Effector CD4-positive, alpha-beta T cell (primary cell): ENCODE results near the gene SLC47A2.

Experiments
- DNase-seq: peaks from one replicate; pipeline ENCODE4 v3.0.0-alpha.2; 2020

SLC47A2 gene

DNA sequence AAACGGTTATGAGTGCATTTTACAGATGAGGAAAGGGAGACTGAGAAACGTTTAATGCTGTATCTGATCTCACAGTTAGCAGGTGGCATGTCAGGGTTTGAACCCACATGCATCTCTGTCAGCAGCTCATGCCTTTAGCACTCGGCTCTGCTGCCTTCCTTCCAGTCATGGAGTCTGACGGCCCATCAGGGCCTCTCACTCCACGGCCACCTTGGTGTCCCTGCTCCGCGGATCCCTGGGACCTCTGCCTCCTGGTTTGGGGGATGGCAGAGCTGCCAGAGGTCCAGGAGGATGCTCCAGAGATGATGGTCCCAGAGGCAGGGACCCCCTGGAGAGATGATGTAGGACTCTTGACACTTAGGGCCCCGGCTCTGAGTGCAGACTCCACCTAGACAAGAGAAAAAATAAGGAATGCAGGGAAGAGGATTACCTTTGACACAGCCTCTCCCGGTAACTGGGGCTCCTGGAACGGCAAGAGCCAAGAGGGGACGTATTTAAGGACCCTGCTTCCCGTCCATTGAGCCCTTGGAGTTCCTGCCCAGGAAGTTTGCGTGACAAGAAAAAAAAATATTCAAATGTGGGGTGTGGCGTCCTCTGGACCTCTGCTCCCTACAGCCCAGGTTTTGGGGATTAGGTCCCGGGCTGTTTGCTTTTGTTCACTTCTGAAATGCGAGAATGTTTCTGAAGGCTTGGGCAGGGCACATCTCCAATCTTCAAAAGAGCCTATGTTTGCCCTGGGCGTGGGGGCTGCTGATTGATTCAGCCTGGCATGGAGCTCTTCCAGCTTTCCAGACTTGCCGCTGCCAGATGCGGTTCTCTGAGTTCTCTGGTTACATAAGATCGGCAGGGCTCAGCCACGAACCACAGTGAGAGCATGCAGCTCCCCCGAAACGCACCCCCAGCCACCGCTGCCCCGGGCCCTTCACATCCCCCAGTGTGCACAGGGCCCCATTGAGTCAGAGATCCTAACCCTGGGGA is 31.7 kb upstream of the SLC47A2 start, which contains the start of gene ALDH3A1:
Gene ALDH3A1 (minus strand): TSS at position 470 of the 978 bp plus-strand sequence. CDS start 3,169 bp downstream, outside the sequence.
- no peak for DNase-seq

DNA sequence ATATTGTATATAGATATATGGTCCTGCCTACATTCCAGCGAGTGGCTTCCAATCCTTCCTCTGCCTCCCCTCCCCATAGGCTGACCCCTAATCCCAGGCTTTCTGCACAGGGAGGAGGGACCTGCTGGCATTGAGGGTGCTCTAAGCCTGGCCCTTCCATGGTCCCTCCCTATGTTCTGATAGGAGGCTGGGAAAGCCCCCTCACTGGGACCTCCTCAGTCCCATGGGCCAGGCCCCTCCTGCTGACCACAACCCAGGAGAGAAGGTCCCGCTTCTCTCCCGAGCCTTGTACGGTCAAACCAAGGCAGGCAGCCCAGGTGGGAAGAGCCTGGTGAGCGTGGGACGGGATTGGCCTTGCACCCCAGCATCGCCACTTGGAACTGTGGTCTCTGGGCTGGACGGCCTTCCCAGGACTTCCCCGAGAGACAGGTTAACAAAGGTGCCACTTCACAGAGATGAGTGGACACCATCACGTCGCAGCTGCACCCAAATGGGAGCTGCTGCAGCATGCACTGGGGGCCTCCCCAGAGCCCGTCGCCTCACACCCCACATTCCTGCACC is 30.9 kb upstream of the SLC47A2 start:
- no peak for DNase-seq

DNA sequence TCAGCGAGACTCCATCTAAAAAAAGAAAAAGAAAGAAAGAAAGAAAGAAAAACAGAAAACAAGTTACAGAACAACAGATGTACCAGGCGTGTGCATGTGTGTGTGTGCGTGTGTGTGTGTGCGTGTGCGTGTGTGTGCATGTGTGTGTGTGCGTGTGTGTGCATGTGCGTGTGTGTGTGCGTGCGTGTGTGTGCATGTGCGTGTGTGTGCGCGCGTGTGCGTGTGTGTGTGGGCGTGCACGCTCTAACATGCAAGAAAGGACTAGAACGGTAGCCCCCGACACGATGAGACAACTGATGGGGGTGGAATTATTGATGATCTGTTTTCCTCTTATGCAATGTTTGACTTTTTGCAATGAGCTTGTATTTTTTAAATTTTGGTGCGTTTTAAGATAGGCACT is 30.1 kb upstream of the SLC47A2 start:
- no peak for DNase-seq

DNA sequence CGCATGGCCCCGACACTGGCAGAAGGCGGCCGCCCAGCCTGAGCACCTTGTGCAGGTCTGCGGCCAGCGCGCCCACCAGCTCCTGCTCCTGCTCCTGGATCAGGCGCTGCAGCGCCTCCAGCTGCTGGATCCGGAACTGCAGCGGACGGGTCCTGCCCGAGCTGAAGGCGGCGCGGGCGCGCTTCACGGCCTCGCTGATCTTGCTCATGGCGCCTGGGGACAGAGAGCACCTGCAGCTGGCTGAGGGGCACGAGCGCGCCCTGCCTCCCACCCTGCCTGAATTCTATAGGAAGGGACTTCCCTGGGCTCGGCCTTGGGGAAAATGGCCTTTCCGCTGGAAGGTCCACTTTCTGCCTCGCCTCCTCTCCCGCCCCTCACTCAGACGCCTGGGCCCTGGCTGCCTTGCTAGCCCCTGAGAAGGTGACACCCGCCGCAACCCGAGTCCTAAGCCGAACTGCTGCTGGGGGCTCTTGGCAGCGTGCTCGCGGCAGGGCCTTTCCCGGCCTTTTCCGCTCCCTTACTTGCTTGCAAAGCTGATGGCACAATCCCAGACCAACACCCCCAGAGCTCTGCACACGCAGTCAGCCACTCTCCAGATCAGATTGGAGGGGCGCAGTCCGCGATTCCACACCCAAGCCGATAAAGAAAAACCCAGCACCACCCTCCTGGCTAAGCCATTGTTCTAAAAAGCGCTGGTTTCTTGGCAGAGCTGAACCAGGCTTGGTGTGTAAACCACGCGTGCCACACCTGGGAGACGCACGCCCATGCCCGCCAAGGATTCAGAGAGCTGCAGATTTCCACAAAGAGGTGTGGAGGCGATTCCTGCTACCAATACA is 28.8 kb upstream of the SLC47A2 start:
- DNase-seq = peak; percentile 81

DNA sequence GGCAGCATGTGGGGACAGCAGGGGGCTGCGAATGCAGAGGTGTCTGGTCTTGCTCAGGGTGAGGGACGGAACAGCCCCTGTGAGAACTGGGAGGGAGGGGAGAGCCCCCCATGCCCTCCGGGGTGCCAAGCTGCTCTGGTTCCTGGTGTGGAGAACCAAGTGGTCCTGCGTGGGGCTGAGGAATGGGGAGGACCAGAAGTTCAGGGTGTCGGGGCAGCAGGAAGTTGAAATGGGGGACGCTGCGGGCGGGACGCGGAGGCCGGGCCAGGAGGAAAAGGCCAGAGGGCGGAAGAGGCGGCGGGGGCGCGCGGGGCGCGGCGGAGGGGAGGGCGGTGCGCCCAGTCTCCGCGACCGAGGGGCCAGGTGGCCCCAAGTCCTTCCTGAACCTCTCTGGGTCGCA is 28.1 kb upstream of the SLC47A2 start:
- DNase-seq = no peak

DNA sequence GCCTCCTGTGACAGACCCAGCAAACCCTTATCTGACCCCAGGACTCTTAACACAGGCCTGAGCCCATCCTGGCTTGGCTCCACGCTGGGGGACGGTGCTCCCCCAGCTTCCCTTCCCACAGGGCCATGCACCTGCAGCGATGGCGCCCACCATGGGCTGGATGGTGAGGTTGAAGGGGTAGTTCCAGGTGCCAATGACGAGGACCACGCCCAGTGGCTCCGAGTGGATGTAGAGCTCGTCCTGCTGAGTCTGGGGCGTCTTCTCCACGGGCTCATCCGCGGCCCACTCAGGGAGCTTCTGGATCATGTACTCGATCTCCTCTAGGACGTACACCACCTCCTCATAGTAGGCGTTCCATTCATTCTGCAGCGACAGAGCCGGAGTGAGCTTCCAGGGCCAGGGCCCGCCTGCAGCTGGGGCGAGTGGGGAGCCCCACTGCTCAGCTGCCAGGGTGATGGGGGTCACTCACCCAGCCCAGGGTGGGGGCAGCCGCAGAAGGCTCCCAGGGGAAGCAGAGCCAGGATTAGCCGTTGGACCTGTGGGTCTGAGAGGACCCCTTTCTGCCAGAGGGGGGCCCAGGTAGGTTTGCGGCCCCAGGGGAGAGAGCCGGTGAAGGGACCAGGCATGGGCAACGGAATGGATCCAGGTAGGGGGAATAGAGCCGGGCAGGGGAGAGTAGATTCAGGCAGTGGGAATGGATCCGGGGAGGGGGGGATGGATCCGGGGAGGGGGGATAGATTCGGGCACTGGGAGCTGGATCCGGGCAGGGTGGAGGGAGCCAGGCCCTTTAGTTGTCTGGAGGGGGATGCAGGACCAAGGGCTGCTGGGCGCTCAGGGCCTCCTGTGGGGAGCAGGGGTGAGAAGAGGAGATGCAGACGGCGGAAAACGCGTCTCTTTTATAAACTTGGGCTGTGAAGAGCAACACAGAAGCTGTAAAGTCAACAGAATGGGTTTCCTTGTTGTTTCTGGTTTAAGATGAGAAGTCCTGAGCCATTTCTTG is 27.0 kb upstream of the SLC47A2 start:
- no peak for DNase-seq

DNA sequence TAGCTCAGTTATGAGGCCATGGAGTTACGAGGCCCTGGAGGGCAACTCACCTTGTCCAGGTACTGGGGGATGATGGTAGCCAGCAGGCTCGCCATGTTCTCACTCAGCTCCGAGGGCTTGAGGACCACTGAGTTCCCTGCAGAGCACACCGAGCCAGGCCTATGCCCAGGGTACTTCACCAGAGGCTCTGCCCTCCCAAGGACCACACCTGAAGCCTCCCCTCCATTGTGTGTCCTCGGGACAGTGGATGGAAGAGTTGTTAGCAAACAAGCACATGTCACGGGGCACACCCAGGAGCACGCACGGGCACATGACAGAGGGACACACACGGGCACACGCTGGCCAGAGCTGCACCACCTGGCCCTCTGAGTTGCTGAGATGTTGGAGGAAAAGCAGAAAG is 26.1 kb upstream of the SLC47A2 start:
- no peak for DNase-seq

DNA sequence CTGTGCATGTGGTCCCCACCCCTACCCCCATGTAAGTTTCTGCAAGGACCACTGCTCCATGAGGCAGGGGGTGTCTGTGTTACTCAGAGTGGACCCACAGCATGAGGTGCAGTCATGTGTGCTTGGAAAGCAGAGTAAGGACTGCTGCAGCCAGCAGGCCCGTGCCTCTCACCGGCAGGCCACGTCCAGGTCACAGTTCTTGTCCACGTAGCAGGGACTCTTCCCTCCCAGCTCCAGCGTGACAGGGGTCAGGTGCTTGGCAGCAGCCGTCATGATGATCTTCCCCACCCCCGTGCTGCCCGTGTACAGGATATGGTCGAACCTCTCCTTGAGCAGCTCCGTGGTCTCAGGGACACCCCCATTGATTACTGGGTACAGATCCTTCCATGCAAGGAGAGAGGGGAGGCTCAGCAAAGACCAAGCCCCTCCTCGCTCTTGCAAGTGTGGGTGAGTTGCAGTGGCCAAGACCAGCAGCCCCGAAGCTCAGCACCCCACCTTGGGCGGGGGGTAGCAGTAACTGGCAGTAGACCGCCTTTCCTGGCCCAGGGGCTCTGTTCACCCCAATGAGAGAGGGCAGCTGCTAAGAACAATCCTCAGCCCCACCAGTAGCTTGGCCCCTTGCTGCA is 25.6 kb upstream of the SLC47A2 start:
- DNase-seq = no peak

DNA sequence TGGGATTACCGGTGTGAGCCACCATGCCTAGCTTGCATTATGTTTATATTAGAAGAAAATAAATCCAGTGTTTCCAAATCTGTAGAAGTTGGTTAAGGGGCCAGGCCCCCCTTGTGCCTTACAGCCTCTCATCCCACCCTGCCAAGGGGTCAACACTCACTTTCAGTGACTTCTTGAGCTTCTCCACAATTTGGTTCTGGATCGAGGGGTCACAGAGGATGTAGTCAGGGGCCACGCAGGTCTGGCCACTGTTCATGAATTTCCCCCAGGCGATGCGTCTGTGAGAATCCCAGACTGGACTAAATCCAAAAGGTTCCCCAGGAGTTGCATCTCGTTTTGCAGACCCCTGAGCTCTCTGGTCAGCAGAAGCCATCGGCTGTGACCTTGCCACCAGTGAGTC is 24.5 kb upstream of the SLC47A2 start:
- no peak for DNase-seq

DNA sequence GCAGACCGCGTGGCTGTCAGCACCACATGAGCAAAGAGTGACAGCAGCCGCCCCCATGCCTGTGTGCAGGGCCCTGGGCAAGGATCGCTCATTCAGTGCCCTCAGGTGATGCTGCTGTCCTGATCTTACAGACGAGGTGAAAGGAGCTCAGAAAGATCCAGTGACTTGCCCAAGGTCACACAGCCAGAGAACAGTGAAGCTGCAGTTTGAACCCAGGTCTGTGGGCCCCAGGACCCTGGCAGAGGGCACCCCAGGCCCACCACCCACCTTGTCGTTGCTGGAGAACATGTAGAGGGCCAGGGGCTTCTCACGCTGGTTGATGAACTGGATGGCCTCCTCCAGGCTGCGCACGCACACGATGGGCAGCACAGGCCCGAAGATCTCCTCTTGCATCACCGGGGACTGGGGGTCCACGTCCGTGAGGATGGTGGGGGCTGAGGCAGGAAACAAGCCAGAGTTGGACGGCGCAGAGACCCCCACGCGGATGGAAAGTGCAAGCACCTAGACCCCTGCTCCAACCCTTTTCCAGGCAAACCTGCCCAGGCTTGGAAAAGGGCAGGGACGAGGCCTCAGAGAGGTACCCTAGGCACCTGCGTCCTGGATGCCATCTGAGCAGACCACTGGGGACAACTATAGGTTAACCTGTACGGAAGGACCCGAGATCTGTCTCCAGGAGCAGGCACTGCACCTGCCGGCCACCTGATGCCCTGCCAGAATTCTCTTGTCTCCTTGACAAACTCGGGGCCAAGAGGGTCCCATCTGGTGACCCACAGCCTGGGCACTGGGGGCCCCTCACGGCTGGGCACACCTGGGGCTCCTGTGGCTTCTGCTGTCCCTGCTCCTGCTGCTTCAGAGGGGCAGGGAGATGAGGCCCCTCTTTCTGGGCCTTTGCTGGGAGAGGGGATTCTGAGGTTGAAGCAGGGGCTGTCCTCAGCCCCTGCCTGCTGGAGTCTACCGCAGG is 23.1 kb upstream of the SLC47A2 start:
- DNase-seq = no peak

DNA sequence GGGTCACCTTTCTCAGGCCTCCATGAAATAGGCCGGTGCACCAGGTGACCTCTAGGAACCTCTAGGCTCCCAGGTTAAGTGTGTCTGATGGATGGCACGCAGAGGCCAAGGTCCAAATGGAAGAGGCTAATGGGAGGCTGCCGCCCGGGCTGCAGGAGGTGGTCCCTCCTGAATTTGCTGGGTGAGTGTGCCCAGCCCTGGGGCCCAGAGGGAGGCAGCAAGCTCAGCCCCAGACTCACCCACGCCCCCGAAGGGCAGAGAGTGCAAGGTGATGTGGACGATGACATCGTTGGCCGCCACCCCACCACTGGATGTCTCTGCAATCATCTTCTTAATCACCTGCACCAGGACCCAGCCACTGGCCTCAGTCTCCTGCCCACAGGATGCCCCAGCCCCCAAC is 22.4 kb upstream of the SLC47A2 start:
- DNase-seq = no peak

DNA sequence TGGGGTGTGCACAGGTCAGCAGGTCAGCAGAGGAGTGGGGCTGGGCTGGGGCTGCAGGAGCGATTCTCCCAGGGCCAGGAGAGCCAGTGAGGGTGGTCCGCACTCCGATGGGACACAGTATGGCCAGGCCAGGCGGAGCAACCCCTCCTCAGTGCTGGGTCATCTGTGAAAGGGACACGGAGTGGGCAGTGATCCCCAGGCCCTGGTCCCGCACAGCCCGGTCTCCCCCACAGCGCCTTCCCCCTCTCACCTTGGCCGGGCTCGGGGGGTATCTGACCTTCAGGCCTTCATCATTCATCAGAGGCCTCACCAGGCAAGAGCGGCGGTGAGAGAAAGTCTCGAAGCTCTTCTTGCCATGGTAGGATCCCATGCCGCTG is 21.7 kb upstream of the SLC47A2 start:
- DNase-seq = no peak

DNA sequence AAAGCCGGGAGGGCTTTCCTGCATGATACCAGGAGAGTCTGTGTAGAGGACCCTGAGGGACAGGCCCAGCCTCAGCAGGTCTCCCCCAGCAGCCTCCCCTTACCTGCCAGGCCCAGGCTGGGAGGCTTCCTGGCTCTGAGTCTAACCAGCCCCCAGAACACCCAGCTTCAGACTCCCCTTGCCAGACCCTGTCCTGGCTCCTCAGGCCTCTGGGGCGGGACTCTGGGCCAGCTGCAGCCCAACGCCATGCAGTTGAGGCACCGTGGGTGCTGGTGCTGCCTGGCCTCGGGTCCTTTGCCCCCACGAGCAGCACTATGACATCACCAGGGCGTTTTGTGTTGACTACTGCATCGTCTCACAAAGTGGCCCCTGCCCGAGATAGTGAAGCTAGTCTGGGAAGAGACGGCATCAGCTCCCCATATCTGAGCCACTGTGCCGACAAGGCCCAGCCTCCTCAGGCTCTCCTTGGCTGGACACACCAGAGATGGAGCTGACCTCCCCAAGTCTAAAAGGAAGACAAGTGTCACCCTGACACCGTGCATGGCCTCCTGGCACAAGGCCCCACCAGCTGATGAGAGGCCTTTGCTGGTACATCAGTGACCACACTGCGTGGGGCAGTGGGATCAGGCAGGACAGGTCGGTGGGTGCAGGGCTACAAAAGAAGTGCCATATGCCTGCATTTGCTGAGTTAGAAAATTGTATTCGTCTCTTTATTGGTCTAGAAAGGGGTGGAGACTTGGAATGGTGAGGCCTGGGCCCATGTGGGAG is 21.1 kb upstream of the SLC47A2 start:
- DNase-seq = no peak

DNA sequence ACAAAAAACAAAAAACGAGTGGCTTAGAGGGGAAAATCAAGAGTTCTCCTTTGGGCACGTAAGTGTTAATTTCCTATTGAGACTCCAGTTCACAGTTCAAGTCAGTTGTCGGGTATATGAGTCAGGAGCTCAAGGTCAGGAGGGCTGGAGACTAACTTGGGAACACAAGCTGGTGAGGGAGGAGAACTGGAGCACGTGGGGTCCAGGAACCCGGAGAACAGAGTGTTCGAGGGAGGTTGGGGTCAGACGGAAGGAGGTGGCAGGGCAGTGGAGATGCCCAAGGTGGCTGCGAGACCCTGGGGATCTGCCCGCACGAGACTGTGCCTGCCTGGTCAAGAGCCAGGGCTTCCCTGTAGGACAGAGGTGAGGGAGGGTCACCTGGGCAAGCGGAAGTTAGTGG is 19.7 kb upstream of the SLC47A2 start:
- no peak for DNase-seq

DNA sequence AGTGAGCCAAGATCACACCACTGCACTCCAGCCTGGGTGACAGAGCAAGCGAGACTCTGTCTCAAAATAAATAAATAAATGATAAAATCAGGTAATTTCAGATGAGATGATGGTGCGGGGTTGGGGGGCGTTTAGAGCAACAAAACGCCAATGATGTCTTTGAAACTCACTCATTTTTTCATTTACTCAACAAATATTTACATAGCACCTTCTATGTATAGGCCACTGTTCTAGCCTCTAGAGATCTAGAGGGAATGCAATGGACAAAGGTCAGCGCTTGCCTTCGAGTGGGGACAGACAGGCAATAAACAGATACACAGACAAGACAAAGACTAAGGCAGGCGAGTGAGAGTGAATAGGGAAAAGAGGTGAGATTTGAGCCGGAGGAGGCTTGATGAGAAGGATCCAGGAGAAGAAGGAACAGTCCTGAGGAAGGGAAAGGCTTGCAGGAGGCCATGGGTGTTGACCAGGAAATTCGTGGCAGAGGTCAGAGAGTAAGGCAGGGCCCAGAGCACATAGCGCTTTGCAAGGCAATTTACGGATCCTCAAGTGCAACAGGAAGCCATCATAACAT is 17.7 kb upstream of the SLC47A2 start:
- DNase-seq = no peak

DNA sequence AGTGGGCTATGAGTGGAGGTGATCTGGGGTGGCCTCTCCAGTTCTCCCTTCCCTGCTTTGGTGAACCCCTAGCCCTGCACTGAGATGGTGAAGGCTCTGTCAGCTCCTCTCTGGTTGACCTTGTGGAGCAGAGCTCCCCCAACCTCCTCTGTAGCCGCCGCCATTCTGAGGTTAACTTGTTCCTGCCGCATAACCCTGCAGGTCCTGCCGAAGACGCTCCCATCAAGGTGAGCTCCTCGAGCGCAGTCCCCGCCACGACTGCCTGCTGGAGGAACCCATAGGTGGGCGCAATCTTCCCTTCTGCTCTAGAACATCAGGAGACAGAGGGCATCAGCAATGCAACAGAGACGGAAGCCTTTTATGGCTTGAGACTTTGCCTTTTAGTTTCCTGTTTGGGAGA is 15.2 kb upstream of the SLC47A2 start:
- no peak for DNase-seq

DNA sequence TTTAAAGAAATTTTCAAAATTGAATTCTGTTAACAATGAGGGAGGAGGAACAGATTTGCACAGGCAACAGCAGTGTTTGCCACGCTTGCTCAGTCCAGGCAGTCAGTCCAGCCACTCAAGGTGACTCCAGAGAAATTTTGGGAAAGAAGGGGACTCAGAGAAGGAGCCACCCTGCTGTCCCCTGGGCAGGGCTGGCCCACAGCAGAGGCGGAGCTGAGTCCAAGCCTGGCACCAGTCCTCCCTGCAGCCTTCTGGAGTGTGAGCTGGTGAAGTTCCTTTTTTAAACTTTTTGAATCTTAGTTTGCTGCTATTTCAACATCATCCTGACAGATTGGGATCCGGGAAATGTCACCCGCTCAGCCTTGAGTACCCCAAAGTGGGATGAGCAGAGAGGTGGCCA is 14.5 kb upstream of the SLC47A2 start:
- no peak for DNase-seq

DNA sequence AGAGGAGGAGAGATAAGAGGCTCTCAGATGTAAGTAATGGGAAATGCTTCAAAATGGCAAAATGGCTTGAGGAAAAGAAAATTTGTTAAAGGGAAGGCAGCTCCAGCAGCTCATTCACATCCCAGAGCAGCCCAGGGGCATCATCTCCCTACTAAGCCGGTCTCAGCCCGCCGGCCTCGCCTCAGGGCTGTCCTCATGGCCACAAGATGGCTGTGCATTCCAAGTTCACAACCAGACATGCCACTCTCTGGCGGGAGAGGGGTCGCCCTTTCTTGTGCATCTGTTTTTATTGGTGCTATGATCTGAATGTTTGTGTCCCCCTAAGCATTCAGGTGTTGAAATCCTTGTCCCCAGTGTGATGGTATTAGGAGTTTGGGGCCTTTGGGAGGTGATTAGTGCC is 13.5 kb upstream of the SLC47A2 start:
- DNase-seq = no peak

DNA sequence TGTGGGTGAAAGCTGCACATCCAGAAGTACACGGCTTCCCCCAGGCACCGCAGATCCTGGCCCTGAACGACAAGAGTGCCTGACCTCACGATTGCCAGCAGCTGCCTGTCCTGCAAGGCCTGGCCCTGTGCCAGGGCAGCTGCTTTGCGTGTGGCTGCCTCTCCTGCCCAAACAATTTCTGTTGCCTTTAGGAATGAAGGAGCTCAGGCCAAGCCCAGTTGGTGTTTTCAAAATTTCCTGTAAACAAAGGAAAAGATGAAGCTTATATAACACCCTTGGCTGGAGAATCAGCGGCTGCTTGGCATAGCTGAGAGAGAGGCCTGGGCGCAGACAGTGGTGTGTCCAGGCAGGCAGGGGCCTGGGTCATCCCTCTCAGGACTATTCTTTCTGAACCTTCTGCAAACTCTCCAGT is 11.7 kb upstream of the SLC47A2 start:
- no peak for DNase-seq
